GM12878 (cell line): ENCODE measurements around the gene GLOD5. TPM values are rescaled to one million over a fixed set of nuclear protein-coding genes. Genes with fewer than 3 reads are reported as not detected.

Experiments
- ATAC-seq: fragments of 200-7000 bp; cut with Tn5 transposase; 3 replicates; pipeline ENCODE4 v1.9.1; 2020; ENCODE audit warnings: mild to moderate bottlenecking, moderate library complexity
- BruUV-seq: library from RNA; stranded (reverse); fragments of 400-500 nt; replicated peaks from 2 replicates; lab custom pipeline; 2021; lab: Mats Ljungman, UMichigan
- CTCF ChIA-PET: fragments of 300-600 bp; sonication (Branson Sonifier 250); formaldehyde crosslinking; extraction: SDS; loops from one replicate; lab custom pipeline; 2021; ENCODE audit warnings: inconsistent platforms; lab: Yijun Ruan, JAX
- POLR2A ChIA-PET: fragments of 350-600 bp; formaldehyde crosslinking; extraction: SDS; loops from one replicate; lab custom pipeline; 2021; ENCODE audit warnings: inconsistent platforms; lab: Charles Lee
- RAD21 ChIA-PET: fragments of 300-600 bp; sonication (Branson Sonifier 250); formaldehyde crosslinking; loops from one replicate; lab custom pipeline; 2023; ENCODE audit warnings: antibody characterized with exemption; ENCODE audit not compliant: unreplicated experiment; lab: Charles Lee
- SMC1A ChIA-PET: fragments of 300-600 bp; sonication (Branson Sonifier 250); formaldehyde crosslinking; loops from one replicate; lab custom pipeline; 2023; ENCODE audit not compliant: unreplicated experiment, uncharacterized antibody; lab: Charles Lee
- DNase-seq: peaks from one replicate; pipeline ENCODE4 v3.0.0-alpha.2; 2011; ENCODE audit warnings: low read depth, low spot score
- FAIRE-seq: peaks from 3 replicates; lab custom pipeline; 2011; peaks lifted over from hg19 to GRCh38; lab: Jason Lieb, UNC
- H2AFZ ChIP-seq: 2 replicates; pipeline ENCODE4 v1.6.0; 2011; ENCODE audit warnings: low read depth, low read length, control low read depth; ENCODE audit not compliant: control insufficient read depth
- H3K27ac ChIP-seq: 2 replicates; pipeline ENCODE4 v1.5.1; 2011; ENCODE audit warnings: control low read depth; ENCODE audit not compliant: control insufficient read depth, insufficient read depth
- H3K27me3 ChIP-seq, 2 experiments: replicated peaks in 1 of 2; 2 replicates each; pipeline versions ENCODE4 v1.6.0 to v1.6.1; 2011; ENCODE audit warnings: low read length in 1 of 2; ENCODE audit not compliant: control insufficient read depth in 2 of 2, insufficient read depth in 2 of 2
- H3K36me3 ChIP-seq, 2 experiments: 2 replicates each; pipeline ENCODE4 v1.5.1; 2011; ENCODE audit warnings: low read length in 1 of 2; ENCODE audit not compliant: control insufficient read depth in 2 of 2, insufficient read depth in 2 of 2
- H3K4me1 ChIP-seq: 2 replicates; pipeline ENCODE4 v1.6.1; 2011; ENCODE audit warnings: mild to moderate bottlenecking, low read length, moderate library complexity, mixed read lengths; ENCODE audit not compliant: control insufficient read depth, insufficient read depth
- H3K4me2 ChIP-seq: 2 replicates; pipeline ENCODE4 v1.6.0; 2011; ENCODE audit warnings: control low read depth; ENCODE audit not compliant: control insufficient read depth, insufficient read depth
- H3K4me3 ChIP-seq: fragments of 200-600 bp; sonication (generic); 2 replicates; pipeline ENCODE4 v1.5.1; 2016
- H3K79me2 ChIP-seq: 2 replicates; pipeline ENCODE4 v1.6.0; 2011; ENCODE audit warnings: low read length; ENCODE audit not compliant: control insufficient read depth, insufficient read depth
- H3K9ac ChIP-seq: 2 replicates; pipeline ENCODE4 v1.8.0; 2011; ENCODE audit warnings: low read length, control low read depth, mixed read lengths; ENCODE audit not compliant: control insufficient read depth, insufficient read depth
- H3K9me3 ChIP-seq: replicated peaks from 3 replicates; pipeline ENCODE4 v1.5.1; 2011; ENCODE audit warnings: mild to moderate bottlenecking, low read length; ENCODE audit not compliant: control insufficient read depth, insufficient read depth
- H4K20me1 ChIP-seq: 2 replicates; pipeline ENCODE4 v1.6.0; 2011; ENCODE audit not compliant: control insufficient read depth, insufficient read depth
- CTCF ChIP-seq, 3 experiments: IDR thresholded peaks in 2 of 3; conservative IDR thresholded peaks in 1 of 3; 2 replicates each; pipeline ENCODE4 v1.5.1; 2011; ENCODE audit warnings: low read depth in 3 of 3, low read length in 3 of 3, mild to moderate bottlenecking in 3 of 3, control low read depth in 2 of 3, moderate library complexity in 2 of 3, inconsistent platforms in 1 of 3, mixed read lengths in 1 of 3; ENCODE audit not compliant: control insufficient read depth in 2 of 3, insufficient read depth in 1 of 3; ENCODE audit errors: extremely low read depth in 1 of 3
- RAD21 ChIP-seq: IDR thresholded peaks from 2 replicates; pipeline ENCODE4 v1.6.1; 2011; ENCODE audit warnings: mild to moderate bottlenecking, low read depth, low read length, moderate library complexity; ENCODE audit not compliant: insufficient read depth
- SMC3 ChIP-seq: IDR thresholded peaks from 2 replicates; pipeline ENCODE4 v1.6.1; 2011; ENCODE audit warnings: low read length, improper control_type of control experiment, borderline replicate concordance
- STAT1 ChIP-seq: fragments of 450-650 bp; conservative IDR thresholded peaks from 2 replicates; pipeline ENCODE4 v1.6.1; 2014; ENCODE audit warnings: antibody characterized with exemption, mild to moderate bottlenecking
- WGBS: methylation state at CpG from one replicate; pipeline ENCODE4 v1.1.6; 2016; ENCODE audit warnings: low lambda C conversion rate; ENCODE audit not compliant: insufficient replicate concordance, insufficient coverage; ENCODE audit errors: missing lambda C conversion rate; 5-methylcytosine and 5-hydroxymethylcytosine counted together
- in situ Hi-C: fragments of 300-500 bp; cut with MboI; formaldehyde crosslinking; loops from 9 replicates; pipeline ENCODE4 v1.14.3; 2018; ENCODE audit warnings: mixed read lengths
- intact Hi-C: fragments of 100-400 bp; cut with micrococcal nuclease; formaldehyde crosslinking; loops from one replicate; pipeline ENCODE4 v1.14.2; 2022; ENCODE audit not compliant: unreplicated experiment
- polyA plus RNA-seq, 11 experiments: library from polyadenylated mRNA; depleted of rRNA in 4 of 11; unstranded in 6 of 11; stranded (reverse) in 5 of 11; fragments of >200 nt; fragmentation: Nextera tagmentation in 4 of 11; fragmentation: Illumina TruSeq in 1 of 11; extraction: Ambion mirVana in 4 of 11; extraction: Trizol in 1 of 11; gene quantifications; 1 replicate in 1 of 11; 2 replicates in 10 of 11; pipeline versions ENCODE4 v1.2.1 to v1.2.3, GENCODE V29; 2011 to 2016; ENCODE audit warnings: inconsistent platforms in 2 of 11, missing spikeins in 2 of 11, low read depth in 1 of 11
- total RNA-seq, 4 experiments: library from RNA; depleted of rRNA in 3 of 4; stranded (reverse); fragments of >200 nt in 3 of 4; fragmentation: Illumina TruSeq in 1 of 4; extraction: Trizol in 1 of 4; gene quantifications; 2 replicates each; pipeline versions ENCODE4 v1.2.1 to v1.2.3, GENCODE V29; 2013 to 2021

Gene GLOD5
- total and polyA plus RNA-seq, 10 of the 15 experiments (the other 5 are each of a cell fraction or from before 2014, with no cell fraction given): not detected

- no peak for DNase-seq
- TF ChIP-seq SMC3: peak; percentile 6; the same call in 1 of the 2 replicates
- TF ChIP-seq RAD21: peak; percentile 26
- TF ChIP-seq CTCF (IDR thresholded peaks at IDR 0.05 in 2 of 3, conservative IDR thresholded peaks at IDR 0.05 in 1 of 3; ENCODE audit: control insufficient read depth in 2 of 3, extremely low read depth in 1 of 3, insufficient read depth in 1 of 3, low read depth in 3 of 3, low read length in 3 of 3): peak in 2 of 3 experiments; percentile 13 to 20; a peak in 1 of 6 replicates
- TF ChIP-seq STAT1: no peak
- TF ChIP-seq, all 136 proteins: peak for 3
- ChIA-PET CTCF (no interaction called here), POLR2A (interaction anchor here (0.6 kb wide), 1 partner anchor 254 kb away, joined by 3 read pairs; no protein-coding TSS in a partner anchor), SMC1A (interaction anchor here (0.9 to 1.6 kb wide), 3 partner anchors 94 to 140 kb away, joined by 3 to 4 read pairs (median 3); partner anchors contain the start of gene WAS), RAD21 (interaction anchor here (1.0 kb wide), 1 partner anchor 131 kb away, joined by 4 read pairs; no protein-coding TSS in a partner anchor)
- peaks cover 0 to 3% of the 10 kb centered on the region in 2 experiments; a peak in 1 of 4 replicates for H3K36me3 ChIP-seq
- no peak for ATAC-seq
- no peaks in the 10 kb centered on the region for H3K4me1 ChIP-seq
- H3K9ac ChIP-seq: no peak overlapping the region
- no peak overlapping the region for H3K4me3 ChIP-seq
- WGBS: 83% methylated on average over 4 of the region's 4 CpGs
- H3K79me2 ChIP-seq: no peaks in the 10 kb centered on the region
- H3K4me2 ChIP-seq: no peak overlapping the region
- no peaks in the 10 kb centered on the region for H4K20me1 ChIP-seq
- H3K27me3 ChIP-seq: no peaks in the 10 kb centered on the region
- no peak overlapping the region for H3K27ac ChIP-seq
- H2AFZ ChIP-seq: no peak overlapping the region
- no peak for FAIRE-seq
- intact Hi-C loops (no loop called here), in situ Hi-C loops (loop anchor here (10.0 kb wide), 1 partner anchor 379 kb away; the partner anchor contains the start of gene PRICKLE3)
- BruUV-seq: no TSS peak
- no peaks in the 10 kb centered on the region for H3K9me3 ChIP-seq
These were observed 44.5 kb downstream of the GLOD5 start for GRCh38 chrX:48806081-48806480.
